Activated naive CD8-positive, alpha-beta T cell treated with anti-CD3 and anti-CD28 coated beads, Interleukin-2, amount 50 U/mL, for 24 hours (primary cell): ENCODE measurements around the gene NEK6.

Source experiments
- ATAC-seq: fragments of 150-1000 bp; cut with Tn5 transposase; one replicate; pipeline ENCODE4 v1.10.0; 2021
- DNase-seq: peaks from one replicate; pipeline ENCODE4 v3.0.0; 2021
- H3K27ac Mint-ChIP-seq: one replicate; pipeline ENCODE4 v1.8.0; 2021; ENCODE audit warnings: mild to moderate bottlenecking, mixed read lengths
- H3K27me3 Mint-ChIP-seq: one replicate; pipeline ENCODE4 v1.8.0; 2021; ENCODE audit warnings: mixed read lengths
- H3K36me3 Mint-ChIP-seq: one replicate; pipeline ENCODE4 v1.8.0; 2021; ENCODE audit warnings: low read depth, mixed read lengths
- H3K4me1 Mint-ChIP-seq: one replicate; pipeline ENCODE4 v1.8.0; 2021; ENCODE audit warnings: mixed read lengths
- H3K4me3 Mint-ChIP-seq: one replicate; pipeline ENCODE4 v1.8.0; 2021; ENCODE audit warnings: mild to moderate bottlenecking, moderate library complexity, mixed read lengths
- H3K9me3 Mint-ChIP-seq: one replicate; pipeline ENCODE4 v1.8.0; 2021; ENCODE audit warnings: mixed read lengths

The NEK6 gene

GRCh38 chr9:124286292-124286931, 28.7 kb downstream of the NEK6 start:
- Mint-ChIP-seq H3K9me3 (no peaks in the 10 kb centered on the region), H3K27me3 (no peaks in the 10 kb centered on the region), H3K27ac (peak overlapping the region; percentile 93), H3K4me1 (peaks cover 73% of the 10 kb centered on the region), H3K36me3 (no peaks in the 10 kb centered on the region), H3K4me3 (peak overlapping the region; percentile 73)
- ATAC-seq (peak; percentile 83), DNase-seq (peak; percentile 69)

GRCh38 chr9:124290053-124290591, 32.4 kb downstream of the NEK6 start:
- Mint-ChIP-seq H3K36me3 (peaks cover 4% of the 10 kb centered on the region), H3K27ac (peak overlapping the region; percentile 86), H3K27me3 (no peaks in the 10 kb centered on the region), H3K4me1 (peaks cover 89% of the 10 kb centered on the region), H3K9me3 (no peaks in the 10 kb centered on the region), H3K4me3 (no peak overlapping the region)
- DNase-seq: peak; percentile 18
- ATAC-seq: no peak

GRCh38 chr9:124290743-124291554, 33.2 kb downstream of the NEK6 start:
- Mint-ChIP-seq H3K4me3 (peak overlapping the region; percentile 81), H3K9me3 (no peaks in the 10 kb centered on the region), H3K27ac (peak overlapping the region; percentile 86), H3K36me3 (peaks cover 8% of the 10 kb centered on the region), H3K4me1 (peaks cover 88% of the 10 kb centered on the region), H3K27me3 (no peaks in the 10 kb centered on the region)
- no peak for ATAC-seq
- DNase-seq: no peak

GRCh38 chr9:124291801-124292396, 34.1 kb downstream of the NEK6 start:
- H3K36me3 Mint-ChIP-seq: peaks cover 8% of the 10 kb centered on the region
- DNase-seq (peak; percentile 80), ATAC-seq (peak; percentile 88)
- H3K4me1 Mint-ChIP-seq: peaks cover 78% of the 10 kb centered on the region
- peak overlapping the region; percentile 81 for H3K4me3 Mint-ChIP-seq
- H3K27me3 Mint-ChIP-seq: no peaks in the 10 kb centered on the region
- H3K27ac Mint-ChIP-seq: peak overlapping the region; percentile 86
- no peaks in the 10 kb centered on the region for H3K9me3 Mint-ChIP-seq

GRCh38 chr9:124292696-124293593, 35.2 kb downstream of the NEK6 start:
- peak; percentile 11 for ATAC-seq
- peak overlapping the region; percentile 86 for H3K27ac Mint-ChIP-seq

GRCh38 chr9:124293718-124294506, 36.2 kb downstream of the NEK6 start:
- Mint-ChIP-seq H3K27me3 (no peaks in the 10 kb centered on the region), H3K4me1 (peaks cover 60% of the 10 kb centered on the region), H3K4me3 (peak overlapping the region; percentile 62), H3K27ac (no peak overlapping the region), H3K36me3 (peaks cover 8% of the 10 kb centered on the region), H3K9me3 (no peaks in the 10 kb centered on the region)
- DNase-seq (no peak), ATAC-seq (no peak)

More at GRCh38 chr9:124292696-124293593, 35.2 kb downstream of the NEK6 start:
- Mint-ChIP-seq H3K27me3 (no peaks in the 10 kb centered on the region), H3K9me3 (no peaks in the 10 kb centered on the region), H3K4me3 (peak overlapping the region; percentile 81), H3K36me3 (peaks cover 8% of the 10 kb centered on the region), H3K4me1 (peaks cover 68% of the 10 kb centered on the region)
- DNase-seq: no peak

- peaks cover 55% of the 10 kb centered on the region for H3K4me1 Mint-ChIP-seq
- H3K4me3 Mint-ChIP-seq: no peak overlapping the region
- no peak for ATAC-seq
- no peaks in the 10 kb centered on the region for H3K27me3 Mint-ChIP-seq
- H3K9me3 Mint-ChIP-seq: no peaks in the 10 kb centered on the region
- H3K27ac Mint-ChIP-seq: no peak overlapping the region
- peaks cover 8% of the 10 kb centered on the region for H3K36me3 Mint-ChIP-seq
- no peak for DNase-seq
Measured at GRCh38 chr9:124295159-124295794, 37.5 kb downstream of the NEK6 start.

GRCh38 chr9:124296094-124296493, 38.3 kb downstream of the NEK6 start:
- Mint-ChIP-seq H3K27me3 (no peaks in the 10 kb centered on the region), H3K9me3 (no peaks in the 10 kb centered on the region), H3K4me1 (peaks cover 47% of the 10 kb centered on the region), H3K4me3 (no peak overlapping the region), H3K27ac (no peak overlapping the region), H3K36me3 (peaks cover 8% of the 10 kb centered on the region)
- no peak for ATAC-seq
- no peak for DNase-seq

- Mint-ChIP-seq H3K9me3 (no peaks in the 10 kb centered on the region), H3K4me1 (peaks cover 38% of the 10 kb centered on the region), H3K4me3 (no peak overlapping the region), H3K27me3 (no peaks in the 10 kb centered on the region), H3K36me3 (peaks cover 8% of the 10 kb centered on the region), H3K27ac (no peak overlapping the region)
- ATAC-seq: no peak
- no peak for DNase-seq
Measured at GRCh38 chr9:124296796-124297550, 39.2 kb downstream of the NEK6 start.

- no peaks in the 10 kb centered on the region for H3K9me3 Mint-ChIP-seq
- peaks cover 8% of the 10 kb centered on the region for H3K36me3 Mint-ChIP-seq
- DNase-seq (no peak), ATAC-seq (no peak)
- peaks cover 32% of the 10 kb centered on the region for H3K4me1 Mint-ChIP-seq
- H3K27me3 Mint-ChIP-seq: no peaks in the 10 kb centered on the region
- H3K27ac Mint-ChIP-seq: no peak overlapping the region
- H3K4me3 Mint-ChIP-seq: no peak overlapping the region
Measured at GRCh38 chr9:124297551-124297901, 39.8 kb downstream of the NEK6 start.

- Mint-ChIP-seq H3K4me1 (peaks cover 27% of the 10 kb centered on the region), H3K36me3 (peaks cover 10% of the 10 kb centered on the region), H3K9me3 (no peaks in the 10 kb centered on the region), H3K27me3 (no peaks in the 10 kb centered on the region), H3K4me3 (no peak overlapping the region), H3K27ac (no peak overlapping the region)
- no peak for ATAC-seq
- DNase-seq: no peak
Measured at GRCh38 chr9:124297915-124298645, 40.3 kb downstream of the NEK6 start.

- Mint-ChIP-seq H3K9me3 (no peaks in the 10 kb centered on the region), H3K27me3 (no peaks in the 10 kb centered on the region), H3K36me3 (peaks cover 10% of the 10 kb centered on the region), H3K4me3 (no peak overlapping the region), H3K4me1 (peaks cover 22% of the 10 kb centered on the region), H3K27ac (no peak overlapping the region)
- ATAC-seq (no peak), DNase-seq (no peak)
Measured at GRCh38 chr9:124298646-124299235, 41.0 kb downstream of the NEK6 start.
